NCI-H128 (cell line): ENCODE results near the gene LRRC8D.
"Not testable (repeated sequence)": the region's sequence is repeated elsewhere in the genome, so short reads cannot be mapped to it uniquely, and the experiment has no call there.

Experiments
- DNase-seq: peaks from one replicate; lab custom pipeline; 2025; ENCODE audit not compliant: unreplicated experiment; lab: John Stamatoyannopoulos, UW

Gene LRRC8D

GRCh38 chr1:89908672-89909436, 88.0 kb downstream of the LRRC8D start:
- DNase-seq, result no peak

- no peak for DNase-seq
Observed at GRCh38 chr1:89910268-89910667, 89.4 kb downstream of the LRRC8D start.

GRCh38 chr1:89910780-89911179, 89.9 kb downstream of the LRRC8D start:
- DNase-seq, result no peak

DNA sequence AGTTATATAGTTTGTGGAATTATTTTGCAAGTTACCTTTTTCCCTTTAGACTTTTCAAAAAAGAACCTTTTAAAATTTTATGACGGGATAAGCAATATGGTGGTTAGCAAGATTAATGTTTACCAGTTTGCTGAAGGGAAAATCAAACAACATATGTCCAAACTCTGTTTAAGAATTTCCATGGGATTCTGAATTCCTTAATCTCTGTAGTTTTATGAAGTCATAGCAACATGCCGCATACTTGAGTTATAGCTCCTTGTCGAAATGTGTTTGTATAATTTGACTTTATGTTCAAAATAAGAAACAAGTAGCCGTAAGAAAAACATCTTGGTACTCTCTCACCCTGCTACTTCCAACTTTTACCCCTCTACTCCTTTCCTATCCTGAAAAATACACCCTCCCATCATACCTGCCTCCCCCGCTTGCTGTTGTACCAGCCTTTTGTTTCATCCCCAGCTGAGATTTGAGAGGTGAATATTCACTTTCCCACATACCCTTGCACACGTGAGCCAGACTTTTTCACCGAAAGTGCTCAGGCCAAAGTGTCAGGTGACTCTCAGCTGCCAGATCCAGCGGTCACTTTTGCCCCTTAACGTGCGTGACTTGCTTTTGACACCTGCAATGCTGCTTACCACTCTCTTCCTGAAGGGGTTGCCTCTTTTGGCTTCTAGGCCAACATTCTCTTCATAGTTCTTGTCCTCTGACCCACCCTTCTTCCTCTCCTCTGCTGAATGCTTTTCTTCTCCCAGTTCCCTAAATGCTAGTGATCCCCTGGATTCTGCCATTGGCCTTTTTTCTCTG, 90.6 kb downstream of the LRRC8D start:
- DNase-seq, result no peak

DNA sequence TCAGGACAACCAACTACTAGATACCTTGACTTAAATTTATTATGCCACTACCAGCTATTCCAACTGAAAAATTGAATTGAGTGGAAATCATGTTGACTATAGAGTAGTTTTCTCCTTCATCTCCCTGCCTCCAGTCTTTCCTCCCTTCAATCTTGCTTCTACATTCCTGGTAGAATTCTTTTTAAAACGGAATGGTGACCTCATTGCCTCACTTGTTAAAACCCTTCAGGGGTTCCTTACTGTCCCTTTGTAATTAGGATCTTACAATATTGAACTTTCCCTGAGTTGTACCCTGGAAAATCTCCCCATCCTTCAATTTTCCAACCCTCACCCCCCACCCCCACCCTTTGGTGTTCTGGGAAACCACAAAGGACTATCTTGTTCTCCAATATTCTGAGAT, 91.2 kb downstream of the LRRC8D start:
- no peak for DNase-seq

DNA sequence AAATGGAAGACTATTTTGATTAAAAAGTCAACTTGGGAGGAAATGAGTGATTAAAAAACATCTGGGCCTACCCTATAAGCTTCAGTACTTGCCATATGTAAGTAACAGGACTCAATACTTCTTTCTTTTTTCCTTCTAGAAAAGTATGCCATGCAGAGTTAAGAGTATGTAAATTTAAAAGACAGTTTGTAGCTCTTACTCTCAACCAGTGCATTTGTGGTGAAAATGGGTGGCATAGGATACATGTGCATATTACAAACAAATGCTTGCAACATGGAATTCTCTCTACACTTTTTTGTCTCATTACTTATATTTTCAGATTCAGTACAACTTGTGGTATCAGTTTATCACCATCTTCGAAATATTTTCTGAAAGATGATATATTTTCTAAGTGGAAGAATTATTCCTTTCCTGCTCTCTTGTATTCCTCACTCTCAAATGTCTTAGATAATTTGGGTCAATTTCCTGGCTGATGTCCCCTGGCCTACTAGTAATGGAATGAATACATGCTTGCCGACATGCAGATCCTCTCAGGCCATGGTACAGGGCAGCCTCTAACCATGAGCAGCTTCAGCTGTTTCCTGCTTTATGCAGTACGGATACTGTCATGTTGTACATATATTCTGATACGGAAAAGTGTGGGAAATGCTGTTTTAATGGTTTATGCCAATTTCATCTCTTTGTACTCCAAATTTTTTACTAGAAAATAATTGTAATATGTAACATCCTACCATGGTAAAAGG, 92.7 kb downstream of the LRRC8D start:
- DNase-seq, result no peak

- DNase-seq, result no peak
Observed at GRCh38 chr1:89917353-89917752, 96.5 kb downstream of the LRRC8D start.

DNA sequence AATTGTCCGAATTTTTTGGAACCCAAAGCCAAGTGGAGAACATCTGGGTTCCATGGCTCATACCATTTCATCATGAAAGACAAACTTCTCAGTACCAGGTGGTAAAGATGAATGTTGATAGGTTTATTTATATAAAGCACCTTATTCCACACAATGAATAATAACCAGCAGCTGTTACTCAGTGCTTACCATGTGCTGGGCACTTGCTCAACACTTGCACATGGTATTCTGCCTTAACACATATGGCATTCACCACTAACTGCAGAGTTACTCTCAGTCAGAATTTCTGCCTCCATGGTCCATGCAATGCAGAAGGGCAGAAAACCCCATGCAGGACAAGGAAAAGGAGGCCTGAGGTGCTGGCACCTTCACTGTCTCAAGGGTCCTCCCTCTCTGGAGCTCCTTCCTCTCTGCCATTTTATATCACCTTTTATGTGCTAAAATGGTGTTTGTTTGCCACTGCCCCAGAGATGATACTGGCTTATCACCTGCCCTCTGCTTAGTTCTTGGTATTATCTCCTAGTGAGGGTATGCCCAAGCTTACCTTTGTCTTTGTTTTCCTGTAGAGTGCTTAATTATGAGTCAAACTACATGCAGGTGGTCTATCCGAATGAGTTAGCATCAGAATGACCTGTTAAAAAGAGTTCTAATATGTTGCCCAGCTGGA, 97.4 kb downstream of the LRRC8D start:
- no peak for DNase-seq

GRCh38 chr1:89918794-89919155, 97.9 kb downstream of the LRRC8D start:
- no peak for DNase-seq

DNA sequence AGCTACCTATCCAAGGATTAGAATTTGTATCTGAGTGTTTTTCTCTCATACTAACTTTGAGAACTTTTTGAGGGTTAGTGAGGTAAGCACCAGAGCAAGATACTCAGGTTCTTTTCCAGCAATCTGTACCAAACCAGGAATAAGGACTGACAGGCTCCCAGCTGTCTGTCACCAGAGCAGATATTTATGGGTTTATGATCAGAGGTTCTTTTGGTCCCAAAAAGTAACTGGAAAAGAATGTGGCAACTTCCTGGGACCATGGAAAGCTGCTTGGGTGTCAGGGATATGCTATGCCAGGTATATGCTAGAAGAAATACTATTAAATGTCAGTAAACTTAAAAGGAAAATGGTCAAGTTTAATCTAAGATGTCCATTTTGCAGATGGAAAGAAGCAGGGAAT, 98.3 kb downstream of the LRRC8D start:
- DNase-seq, result no peak

DNA sequence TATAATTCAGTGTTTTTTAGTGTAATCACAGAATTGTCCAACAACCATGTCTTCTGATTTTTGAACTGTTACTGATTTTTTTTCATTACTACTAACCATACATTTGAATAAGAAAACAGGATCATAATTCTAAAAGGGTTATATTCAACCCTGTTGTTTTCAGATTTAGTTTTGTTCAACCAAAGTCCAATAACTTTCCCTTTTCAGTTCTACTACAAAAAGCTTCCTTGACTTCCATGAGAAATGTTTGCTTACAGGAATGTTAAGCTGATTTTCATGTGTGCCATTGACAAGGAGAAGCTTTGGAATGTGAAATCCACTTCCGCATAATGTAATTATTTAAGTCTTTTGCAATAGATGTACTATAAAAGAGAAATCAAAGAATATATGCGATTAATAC, 102.1 kb downstream of the LRRC8D start:
- DNase-seq, result no peak

- DNase-seq, result no peak
Observed at GRCh38 chr1:89923517-89923916, 102.7 kb downstream of the LRRC8D start.

- DNase-seq, result not testable (repeated sequence)
Observed at GRCh38 chr1:89924075-89924474, 103.2 kb downstream of the LRRC8D start.

DNA sequence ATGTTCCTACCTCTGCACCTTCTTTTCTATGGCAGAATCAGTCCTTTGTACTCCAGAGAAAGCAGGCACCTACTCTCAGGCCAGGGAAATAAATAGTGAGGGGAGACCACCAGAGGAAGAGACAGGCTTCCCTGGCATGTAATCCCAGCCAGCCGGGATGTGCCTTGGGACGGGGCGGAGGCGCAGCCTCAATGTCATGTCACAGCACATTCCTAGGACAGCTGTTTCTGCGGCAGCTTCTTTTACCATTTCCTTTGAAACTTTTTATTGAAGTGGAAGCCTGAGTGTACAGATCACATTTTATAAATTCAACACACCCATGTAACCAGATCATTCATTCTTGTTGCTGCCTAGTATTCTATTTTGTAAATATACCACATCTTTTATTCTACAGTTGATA, 106.2 kb downstream of the LRRC8D start:
- no peak for DNase-seq

GRCh38 chr1:89927478-89927877, 106.6 kb downstream of the LRRC8D start:
- DNase-seq, result no peak

- DNase-seq, result no peak
Observed at GRCh38 chr1:89928506-89928905, 107.7 kb downstream of the LRRC8D start.

GRCh38 chr1:89929467-89930063, 108.7 kb downstream of the LRRC8D start:
- DNase-seq, result no peak

DNA sequence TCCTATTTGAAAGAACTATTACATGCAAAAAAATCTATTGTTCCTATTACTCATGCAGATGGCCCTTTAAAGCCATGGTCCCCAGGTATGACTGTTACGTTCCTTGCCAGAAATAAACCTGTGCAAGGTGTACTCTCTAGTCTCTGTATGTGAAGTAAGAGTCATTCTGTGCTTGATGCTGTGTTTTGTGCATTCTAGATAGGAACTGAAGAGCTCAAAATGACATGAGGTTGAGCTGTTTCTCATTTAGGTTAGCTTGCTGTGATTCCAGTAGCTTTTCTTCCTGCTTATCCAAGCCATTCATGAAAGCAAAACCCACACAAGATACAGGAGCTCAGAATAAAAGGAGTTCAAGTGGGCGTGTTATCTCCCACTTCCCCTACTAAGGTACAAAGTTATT, 109.7 kb downstream of the LRRC8D start:
- no peak for DNase-seq

DNA sequence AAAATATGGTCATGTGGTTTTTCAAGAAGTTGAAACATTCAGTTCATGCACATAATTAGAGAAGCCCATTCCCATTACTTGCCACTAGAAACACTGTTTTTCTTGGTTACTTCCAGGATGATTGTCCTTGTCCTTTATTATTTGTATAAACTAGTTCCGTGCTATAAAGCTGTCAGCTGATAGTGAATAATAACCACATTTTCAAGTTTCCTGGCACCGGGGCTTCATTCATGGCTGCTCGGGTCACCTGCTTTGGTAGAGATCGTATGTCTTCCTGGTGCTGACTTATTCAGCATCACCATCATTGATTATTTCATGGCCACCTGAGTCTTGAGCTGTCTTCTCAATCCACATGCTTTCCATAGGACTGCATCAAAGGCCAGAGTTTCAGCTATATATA, 111.1 kb downstream of the LRRC8D start:
- DNase-seq, result no peak

DNA sequence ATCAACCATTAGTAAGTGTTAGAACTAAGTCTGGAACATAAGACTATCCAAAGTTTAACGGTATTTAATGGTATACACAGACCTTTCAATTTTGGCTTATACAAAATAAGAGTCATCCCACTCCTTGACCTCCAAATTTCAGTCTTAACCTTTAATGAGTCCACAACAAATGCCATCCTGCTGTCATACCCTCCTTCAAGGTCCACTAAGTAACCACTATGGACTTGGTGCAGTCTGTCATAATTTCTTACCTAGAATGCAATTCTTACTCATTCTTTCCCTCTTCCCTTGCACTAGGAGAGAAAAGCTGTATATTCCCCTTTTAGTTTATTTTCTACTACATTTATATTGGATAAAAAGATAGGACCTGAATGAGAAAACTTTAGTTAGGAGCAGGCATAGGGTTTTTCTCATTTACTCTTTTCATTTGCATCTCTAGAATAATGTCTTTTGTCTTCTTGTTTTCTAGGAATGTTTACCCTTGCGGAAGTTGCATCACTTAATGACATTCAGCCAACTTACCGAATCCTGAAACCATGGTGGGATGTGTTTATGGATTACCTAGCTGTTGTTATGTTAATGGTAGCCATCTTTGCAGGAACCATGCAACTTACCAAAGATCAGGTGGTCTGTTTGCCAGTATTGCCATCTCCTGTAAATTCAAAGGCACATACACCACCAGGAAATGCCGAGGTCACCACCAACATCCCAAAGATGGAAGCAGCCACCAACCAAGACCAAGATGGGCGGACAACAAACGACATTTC, 111.9 kb downstream of the LRRC8D start:
- no peak for DNase-seq
